Left lung (tissue), 10 donors: ENCODE data around the gene CP. TPM values are rescaled to one million over a fixed set of nuclear protein-coding genes. Genes with fewer than 3 reads are reported as not detected.
A peak's percentile ranks its signal among the peaks of the same experiment; 100 is the strongest.

Experiments
- ATAC-seq: fragments of 200-7000 bp; cut with Tn5 transposase; one replicate; pipeline ENCODE4 v1.9.1; 2020; ENCODE audit warnings: moderate library complexity
- DNase-seq, 4 donors: peaks; one replicate each; pipeline ENCODE4 v3.0.0-alpha.2; 2013 to 2020
- H3K27ac ChIP-seq, 2 donors: fragments of 200-600 bp; sonication (generic) in 1 of 2; one replicate each; pipeline versions ENCODE4 v1.5.0 to v1.8.0; 2020 to 2021
- H3K27me3 ChIP-seq, 2 donors: fragments of 200-600 bp; sonication (generic) in 1 of 2; one replicate each; pipeline versions ENCODE4 v1.5.0 to v1.8.0; 2020 to 2021
- H3K36me3 ChIP-seq, 2 donors: fragments of 200-600 bp; sonication (generic) in 1 of 2; one replicate each; pipeline versions ENCODE4 v1.5.0 to v1.8.0; 2020 to 2021
- H3K4me1 ChIP-seq, 2 donors: fragments of 200-600 bp; one replicate each; pipeline ENCODE4 v1.8.0; 2021
- H3K4me3 ChIP-seq, 2 donors: fragments of 200-600 bp; sonication (generic) in 1 of 2; one replicate each; pipeline versions ENCODE4 v1.5.0 to v1.8.0; 2020 to 2021; ENCODE audit warnings: mild to moderate bottlenecking in 1 of 2
- H3K9me3 ChIP-seq, 2 donors: fragments of 200-600 bp; sonication (generic) in 1 of 2; one replicate each; pipeline versions ENCODE4 v1.5.0 to v1.8.0; 2020 to 2021
- CTCF ChIP-seq, 2 donors: fragments of 200-600 bp; sonication (generic) in 1 of 2; IDR thresholded peaks; one replicate each; pipeline versions ENCODE4 v1.5.0 to v1.8.0; 2021; ENCODE audit warnings: antibody characterized with exemption in 2 of 2
- intact Hi-C, 2 donors: fragments of 100-400 bp; cut with DNase I; formaldehyde crosslinking; loops; one replicate each; pipeline versions ENCODE4 v1.11.2 to v1.14.2; 2022
- polyA plus RNA-seq, 6 donors: library from polyadenylated mRNA; unstranded; fragments of 120-200 nt; gene quantifications; one replicate each; pipeline ENCODE4 v1.2.1, GENCODE V29; 2013; ENCODE audit not compliant: insufficient read length in 6 of 6
- total RNA-seq, 2 donors: library from RNA; stranded (reverse); fragmentation: NEBNext Ultra II Directional; extraction: Animal tissue kit (Norgen Biotek cat#: 25700); gene quantifications; one replicate each; pipeline ENCODE4 v1.2.1, GENCODE V29; 2021
- donor health status: DM: no; HTN: yes; CAD: no.
- donor health status: DM: no; HTN: no; CAD: no.

The CP gene
- total and polyA plus RNA-seq, 8 donors = 2.5 to 15.5 (median 6.7) TPM

GRCh38 chr3:149263856-149264255 lies 42.2 kb upstream of the CP start:
- ATAC-seq (no peak), DNase-seq (no peak)
- intact Hi-C loops = no loop called here

DNA sequence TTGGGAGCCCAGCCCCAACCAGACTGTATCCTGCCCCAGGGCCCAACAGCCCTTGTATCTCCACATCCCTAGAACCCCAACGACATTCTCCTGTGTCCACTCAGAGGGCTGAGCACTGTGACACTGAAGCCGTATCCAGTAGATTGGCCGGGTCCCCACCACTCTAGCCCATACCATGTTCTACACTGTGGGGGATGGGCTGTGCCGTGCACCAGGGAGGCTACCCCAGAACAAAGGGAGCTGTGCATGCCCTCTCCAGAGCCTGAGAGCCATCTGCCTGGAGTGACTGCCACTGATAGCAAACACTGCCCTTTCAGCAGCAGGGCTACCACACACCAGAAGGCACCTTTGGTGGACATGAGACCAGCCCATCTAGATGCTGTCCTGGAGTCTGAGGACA lies 37.1 kb upstream of the CP start:
- Histone ChIP-seq H3K4me3 (no peak overlapping the region), H3K27me3 (no peaks in the 10 kb centered on the region), H3K4me1 (no peaks in the 10 kb centered on the region), H3K27ac (no peak overlapping the region), H3K9me3 (no peaks in the 10 kb centered on the region), H3K36me3 (no peaks in the 10 kb centered on the region)
- intact Hi-C loops = no loop called here
- TF ChIP-seq CTCF (IDR thresholded peaks at IDR 0.05) = no peak
- ATAC-seq (no peak), DNase-seq (peak in 1 of 4 donors; percentile 28)

More at GRCh38 chr3:149263856-149264255, 42.2 kb upstream of the CP start:
- H3K9me3 ChIP-seq = no peaks in the 10 kb centered on the region
- H3K27ac ChIP-seq = no peak overlapping the region
- no peaks in the 10 kb centered on the region for H3K36me3 ChIP-seq
- TF ChIP-seq CTCF (IDR thresholded peaks at IDR 0.05) = no peak
- no peaks in the 10 kb centered on the region for H3K4me1 ChIP-seq
- no peak overlapping the region for H3K4me3 ChIP-seq
- H3K27me3 ChIP-seq = no peaks in the 10 kb centered on the region

DNA sequence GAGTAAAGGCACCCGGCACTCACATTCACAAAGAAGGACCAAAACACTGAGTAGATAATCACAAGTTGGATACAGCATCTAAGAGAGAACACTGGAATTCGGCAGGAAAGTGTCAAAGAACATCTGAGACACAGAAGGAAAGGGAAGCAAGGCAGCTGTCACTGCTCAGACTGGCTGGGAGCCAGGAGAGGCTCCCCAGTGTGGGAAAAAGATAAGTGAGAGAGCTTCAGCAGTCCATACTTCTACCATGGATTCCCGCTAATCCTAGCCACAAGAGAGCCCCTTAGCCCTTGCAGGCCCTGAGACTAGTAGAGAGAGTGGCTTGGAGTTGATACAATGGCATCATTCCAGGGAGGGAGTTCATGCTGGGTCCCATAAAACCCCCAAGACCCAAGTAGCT lies 36.7 kb upstream of the CP start:
- no peaks in the 10 kb centered on the region for H3K9me3 ChIP-seq
- no peaks in the 10 kb centered on the region for H3K36me3 ChIP-seq
- DNase-seq = peak in 2 of 4 donors; percentile 12 to 14
- intact Hi-C loops = no loop called here
- ATAC-seq = no peak
- H3K4me3 ChIP-seq = no peak overlapping the region
- H3K27ac ChIP-seq = no peak overlapping the region
- no peaks in the 10 kb centered on the region for H3K27me3 ChIP-seq
- TF ChIP-seq CTCF (IDR thresholded peaks at IDR 0.05) = no peak
- H3K4me1 ChIP-seq = no peaks in the 10 kb centered on the region

DNA sequence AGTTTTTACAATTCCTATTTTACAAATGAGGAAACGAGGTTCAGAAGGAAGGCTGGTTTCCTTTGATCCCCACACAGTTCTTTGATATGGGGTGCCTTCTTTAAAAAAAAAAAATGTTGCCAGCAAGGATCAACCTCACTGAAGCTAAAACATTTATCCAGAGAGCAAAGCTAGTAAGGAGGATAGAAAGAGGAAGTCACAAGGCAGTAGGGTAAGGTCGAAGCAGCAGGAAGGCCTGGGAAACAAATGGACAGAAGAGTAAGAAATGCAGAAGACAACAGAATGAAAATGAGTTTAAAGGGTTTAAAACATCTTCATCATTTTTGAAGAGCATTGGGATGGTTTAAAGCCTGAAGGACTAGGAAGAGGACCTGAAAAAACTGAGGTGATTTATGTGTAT lies 30.6 kb upstream of the CP start:
- Histone ChIP-seq H3K4me3 (no peak overlapping the region), H3K27ac (no peak overlapping the region), H3K9me3 (no peaks in the 10 kb centered on the region), H3K27me3 (no peaks in the 10 kb centered on the region), H3K36me3 (no peaks in the 10 kb centered on the region), H3K4me1 (peaks cover 9 to 12% of the 10 kb centered on the region in 2 donors)
- no peak for TF ChIP-seq CTCF (IDR thresholded peaks at IDR 0.05)
- ATAC-seq (no peak), DNase-seq (no peak)
- intact Hi-C loops = no loop called here

GRCh38 chr3:149251186-149251585 lies 29.6 kb upstream of the CP start:
- ATAC-seq = no peak
- H3K27me3 ChIP-seq = no peaks in the 10 kb centered on the region
- no peaks in the 10 kb centered on the region for H3K36me3 ChIP-seq
- DNase-seq = no peak
- H3K9me3 ChIP-seq = no peaks in the 10 kb centered on the region
- no peak overlapping the region for H3K27ac ChIP-seq
- no peak overlapping the region for H3K4me3 ChIP-seq
- no peak for TF ChIP-seq CTCF (IDR thresholded peaks at IDR 0.05)
- H3K4me1 ChIP-seq = peaks cover 18 to 23% of the 10 kb centered on the region in 2 donors
- intact Hi-C loops = no loop called here
